ENCODE results near the gene BAG2.

BAG2 gene

GRCh38 chr6:57162516-57162915 lies 9.6 kb upstream of the BAG2 start:
- peaks cover 2% of the 10 kb centered on the region for H3K36me3 ChIP-seq (replicated peaks)
- H3K4me3 ChIP-seq (ENCODE audit: low read depth, low read length): no peak overlapping the region
- no peak for DNase-seq
- no peaks in the 10 kb centered on the region for H3K27me3 ChIP-seq (replicated peaks)
- no peak for TF ChIP-seq CTCF (IDR thresholded peaks at IDR 0.05; ENCODE audit: low read depth, low read length, missing control alignments)
- no peak overlapping the region for H3K27ac ChIP-seq
- in situ Hi-C loops (cut with HindIII; ENCODE audit: low pct_ligation_motif_present, low sequenced_read_pairs): no loop called here

- no peak for TF ChIP-seq CTCF (IDR thresholded peaks at IDR 0.05; ENCODE audit: low read depth, low read length, missing control alignments)
- DNase-seq: no peak
- Histone ChIP-seq H3K27ac (no peak overlapping the region), H3K4me3 (ENCODE audit: low read depth, low read length) (no peak overlapping the region), H3K27me3 (replicated peaks) (no peaks in the 10 kb centered on the region), H3K36me3 (replicated peaks) (no peaks in the 10 kb centered on the region)
- in situ Hi-C loops (cut with HindIII; ENCODE audit: low pct_ligation_motif_present, low sequenced_read_pairs): no loop called here
Measured at GRCh38 chr6:57163956-57164355, 8.2 kb upstream of the BAG2 start.

DNA sequence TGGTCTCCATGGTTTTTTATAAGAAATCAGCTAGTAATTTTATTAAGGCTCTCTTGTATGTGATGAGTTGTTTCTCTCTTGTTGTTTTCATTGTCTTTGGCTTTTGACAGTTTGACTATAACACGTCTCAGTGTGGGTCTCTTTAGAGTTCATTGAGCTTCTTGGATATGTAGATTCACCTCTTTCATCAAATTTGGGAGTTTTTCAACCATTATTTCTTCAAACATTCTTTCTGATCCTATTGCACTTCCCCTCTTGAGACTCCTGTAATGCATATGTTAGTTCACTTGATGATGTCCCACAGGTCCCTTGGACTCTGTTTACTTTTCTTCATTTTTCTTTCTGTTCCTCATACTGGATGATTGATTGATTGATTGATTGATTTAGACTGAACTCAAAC lies 7.0 kb upstream of the BAG2 start:
- in situ Hi-C loops (cut with HindIII; ENCODE audit: low pct_ligation_motif_present, low sequenced_read_pairs): no loop called here
- no peaks in the 10 kb centered on the region for H3K36me3 ChIP-seq (replicated peaks)
- TF ChIP-seq CTCF (IDR thresholded peaks at IDR 0.05; ENCODE audit: low read depth, low read length, missing control alignments): no peak
- H3K27me3 ChIP-seq (replicated peaks): no peaks in the 10 kb centered on the region
- DNase-seq: no peak
- no peak overlapping the region for H3K4me3 ChIP-seq (ENCODE audit: low read depth, low read length)
- no peak overlapping the region for H3K27ac ChIP-seq

GRCh38 chr6:57173056-57173885 lies 1.1 kb downstream of the BAG2 start:
- Histone ChIP-seq H3K27me3 (replicated peaks) (no peaks in the 10 kb centered on the region), H3K27ac (peak overlapping the region; percentile 93), H3K4me3 (ENCODE audit: low read depth, low read length) (peak overlapping the region; percentile 71), H3K36me3 (replicated peaks) (peaks cover 10% of the 10 kb centered on the region)
- DNase-seq: no peak
- in situ Hi-C loops (cut with HindIII; ENCODE audit: low pct_ligation_motif_present, low sequenced_read_pairs): no loop called here
- no peak for TF ChIP-seq CTCF (IDR thresholded peaks at IDR 0.05; ENCODE audit: low read depth, low read length, missing control alignments)

DNA sequence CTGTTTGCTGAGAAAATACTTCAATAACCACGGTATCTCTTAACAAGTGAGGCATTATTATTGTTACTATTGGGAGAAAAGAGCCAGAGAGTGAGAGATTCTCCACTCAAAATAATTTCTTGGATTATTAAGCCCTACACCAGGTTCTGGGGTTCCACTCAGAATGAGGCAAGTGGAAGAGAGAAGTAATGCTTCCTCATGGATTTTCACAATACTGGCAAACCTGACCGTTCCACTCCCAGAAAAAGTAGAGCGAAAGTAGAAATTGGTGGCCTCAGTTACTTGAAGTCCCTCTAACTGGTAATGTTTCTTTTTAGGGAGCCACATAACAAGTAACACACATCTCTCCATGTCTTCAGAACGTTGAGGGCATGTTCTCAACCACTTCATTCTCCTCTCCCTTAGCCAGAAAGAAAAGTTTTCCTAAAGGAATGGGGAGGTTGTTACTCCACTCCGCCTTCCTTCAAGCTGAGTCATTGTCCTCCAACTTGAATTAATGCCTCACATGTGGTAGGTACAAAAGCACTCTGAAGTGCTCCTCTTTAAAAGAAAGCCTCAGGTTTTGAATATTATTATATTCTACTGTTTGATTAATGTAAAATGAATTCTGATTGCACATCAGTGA lies 1.9 kb downstream of the BAG2 start:
- TF ChIP-seq CTCF (IDR thresholded peaks at IDR 0.05; ENCODE audit: low read depth, low read length, missing control alignments): no peak
- H3K36me3 ChIP-seq (replicated peaks): peaks cover 10% of the 10 kb centered on the region
- peak; percentile 48 for DNase-seq
- H3K27ac ChIP-seq: peak overlapping the region; percentile 93
- peak overlapping the region; percentile 71 for H3K4me3 ChIP-seq (ENCODE audit: low read depth, low read length)
- in situ Hi-C loops (cut with HindIII; ENCODE audit: low pct_ligation_motif_present, low sequenced_read_pairs): no loop called here
- H3K27me3 ChIP-seq (replicated peaks): no peaks in the 10 kb centered on the region
